NCI-H345 treated with DMSO at 0.1 percent for 48 hours (cell line): ENCODE results near the gene VPS36.
"Not testable (repeated sequence)": the region's sequence is repeated elsewhere in the genome, so short reads cannot be mapped to it uniquely, and the experiment has no call there.

Source experiments
- DNase-seq: peaks from one replicate; lab custom pipeline; 2025; ENCODE audit not compliant: unreplicated experiment; lab: John Stamatoyannopoulos, UW

Gene VPS36

GRCh38 chr13:52383366-52383765 is 67.1 kb downstream of the VPS36 start:
- DNase-seq, result no peak

DNA sequence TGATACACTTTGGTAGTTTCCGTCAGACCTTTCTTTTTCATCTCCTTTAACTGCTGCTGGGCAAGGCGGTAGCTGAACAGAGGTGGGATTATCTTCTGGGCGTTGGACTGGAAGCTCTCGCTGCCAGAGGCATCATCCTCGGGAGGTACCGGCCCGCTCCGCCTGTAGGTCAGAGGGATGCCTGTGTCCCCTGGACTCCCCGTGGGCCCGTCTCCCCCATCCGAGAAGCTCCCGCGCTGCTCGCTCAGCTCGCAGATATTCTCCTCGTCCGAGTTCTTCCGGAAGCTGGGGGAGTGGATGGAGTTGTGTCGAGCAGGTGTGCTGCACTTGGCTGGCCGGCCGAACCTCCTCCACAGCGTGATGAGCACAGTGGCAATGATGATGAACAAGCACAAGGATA is 72.1 kb downstream of the VPS36 start:
- no peak for DNase-seq

DNA sequence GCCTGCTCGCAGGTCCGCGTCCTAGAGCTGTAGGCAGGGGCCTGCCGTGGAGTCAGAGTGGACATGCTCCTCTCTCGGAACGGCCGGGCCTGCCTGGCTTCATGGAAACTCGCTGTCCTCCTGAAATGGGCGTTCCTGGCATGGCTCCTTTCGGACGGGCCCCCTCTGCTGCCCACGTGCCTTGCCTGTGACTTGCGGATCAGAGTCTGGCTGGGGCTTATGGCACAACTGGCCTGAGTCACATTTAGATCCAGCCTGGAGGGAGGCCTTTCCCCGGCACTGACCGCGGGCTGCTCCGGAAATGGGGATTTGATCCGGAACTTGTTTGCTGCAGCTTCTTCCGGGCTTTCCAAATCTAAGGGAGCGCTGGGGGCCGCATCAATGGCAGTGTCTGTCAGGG is 72.5 kb downstream of the VPS36 start:
- DNase-seq, result no peak

DNA sequence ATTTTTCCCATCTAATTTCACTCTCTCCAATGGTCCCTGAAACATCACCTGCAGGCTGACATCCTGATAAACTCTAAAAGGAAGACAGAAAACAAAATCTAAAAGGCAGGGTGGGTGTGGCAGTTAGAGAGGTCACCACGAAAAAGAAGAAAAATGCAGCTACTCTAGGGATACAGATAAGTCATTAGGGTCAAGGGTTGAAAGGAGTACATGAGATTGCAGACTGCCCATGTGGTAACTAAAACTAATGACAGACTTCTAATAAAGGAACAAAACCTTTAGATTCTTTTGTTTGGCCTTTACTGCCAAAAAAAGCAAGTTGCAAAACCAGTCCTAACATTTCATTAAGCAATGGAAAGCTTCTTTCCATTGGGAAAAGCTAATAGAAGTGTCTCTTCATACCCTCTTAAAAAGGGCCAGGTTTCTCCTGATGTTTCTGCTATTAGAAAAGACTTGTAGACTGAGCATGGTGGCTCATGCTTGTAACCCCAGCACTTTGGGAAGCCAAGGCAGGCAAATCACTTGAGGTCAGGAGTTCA is 75.5 kb downstream of the VPS36 start:
- DNase-seq, result no peak

- no peak for DNase-seq
These were observed 76.0 kb downstream of the VPS36 start for GRCh38 chr13:52374389-52374788.

GRCh38 chr13:52373277-52373676 is 77.2 kb downstream of the VPS36 start:
- not testable (repeated sequence) for DNase-seq

GRCh38 chr13:52371736-52372247 is 78.6 kb downstream of the VPS36 start:
- no peak for DNase-seq

GRCh38 chr13:52366291-52366690 is 84.1 kb downstream of the VPS36 start:
- no peak for DNase-seq
